GM12878 (cell line): ENCODE measurements around the gene DHRS7B. TPM values are rescaled to one million over a fixed set of nuclear protein-coding genes. Genes with fewer than 3 reads are reported as not detected.

Source experiments
- CBX5 ChIP-seq: sonication (generic); IDR thresholded peaks from 2 replicates; pipeline ENCODE4 v1.6.1; 2016; ENCODE audit warnings: low read depth, moderate library complexity, mild to moderate bottlenecking, inconsistent platforms
- ESRRA ChIP-seq: IDR thresholded peaks from 2 replicates; pipeline ENCODE4 v1.6.1; 2012; ENCODE audit warnings: mild to moderate bottlenecking, low read length, improper control_type of control experiment
- ETV6 ChIP-seq, 2 experiments: fragments of 450-650 bp in 1 of 2; IDR thresholded peaks in 1 of 2; conservative IDR thresholded peaks in 1 of 2; 2 replicates each; pipeline ENCODE4 v1.6.1; 2014; ENCODE audit warnings: antibody characterized with exemption in 1 of 2, borderline replicate concordance in 1 of 2, low read depth in 1 of 2, mild to moderate bottlenecking in 1 of 2, moderate library complexity in 1 of 2
- FOS ChIP-seq: IDR thresholded peaks from 3 replicates; pipeline ENCODE4 v1.6.1; 2011; ENCODE audit warnings: borderline replicate concordance; ENCODE audit not compliant: insufficient read length; ENCODE audit errors: extremely low read depth
- GATAD2B ChIP-seq: fragments of 450-650 bp; conservative IDR thresholded peaks from 2 replicates; pipeline ENCODE4 v1.6.1; 2017; ENCODE audit warnings: low read depth, mild to moderate bottlenecking, moderate library complexity
- HCFC1 ChIP-seq: fragments of 150-350 bp; IDR thresholded peaks from 2 replicates; pipeline ENCODE4 v1.6.1; 2014; ENCODE audit warnings: low read length
- LARP7 ChIP-seq: fragments of 450-650 bp; IDR thresholded peaks from 2 replicates; pipeline ENCODE4 v1.6.1; 2017; ENCODE audit warnings: mild to moderate bottlenecking
- MTA3 ChIP-seq: IDR thresholded peaks from 2 replicates; pipeline ENCODE4 v1.6.1; 2012; ENCODE audit warnings: low read length, inconsistent platforms, borderline replicate concordance
- NFYA ChIP-seq: IDR thresholded peaks from 2 replicates; pipeline ENCODE4 v1.6.1; 2011; ENCODE audit warnings: low read depth, mild to moderate bottlenecking, low read length, improper control_type of control experiment, borderline replicate concordance
- RCOR1 ChIP-seq: conservative IDR thresholded peaks from 2 replicates; pipeline ENCODE4 v1.6.1; 2012; ENCODE audit warnings: low read depth, low read length, improper control_type of control experiment
- RFX5 ChIP-seq: IDR thresholded peaks from 2 replicates; pipeline ENCODE4 v1.6.1; 2011; ENCODE audit warnings: low read depth, low read length, improper control_type of control experiment
- SMAD5 ChIP-seq: IDR thresholded peaks from 2 replicates; pipeline ENCODE4 v1.6.1; 2016; ENCODE audit warnings: antibody characterized with exemption, low read depth
- SMARCA5 ChIP-seq: fragments of 450-650 bp; IDR thresholded peaks from 2 replicates; pipeline ENCODE4 v1.6.1; 2017; ENCODE audit warnings: mild to moderate bottlenecking
- SREBF2 ChIP-seq: IDR thresholded peaks from 2 replicates; pipeline ENCODE4 v1.6.1; 2012; ENCODE audit warnings: mild to moderate bottlenecking, low read length
- SUZ12 ChIP-seq: fragments of 200-600 bp; sonication (generic); IDR thresholded peaks from one replicate; pipeline ENCODE4 v1.6.1; 2018; ENCODE audit warnings: antibody characterized with exemption, mild to moderate bottlenecking; ENCODE audit not compliant: unreplicated experiment
- TARDBP ChIP-seq: IDR thresholded peaks from 2 replicates; pipeline ENCODE4 v1.6.1; 2016; ENCODE audit warnings: borderline replicate concordance
- ZNF207 ChIP-seq: fragments of 450-650 bp; IDR thresholded peaks from 2 replicates; pipeline ENCODE4 v1.6.1; 2014; ENCODE audit warnings: antibody characterized with exemption, mild to moderate bottlenecking, borderline replicate concordance
- polyA plus RNA-seq, 11 experiments: library from polyadenylated mRNA; depleted of rRNA in 4 of 11; unstranded in 6 of 11; stranded (reverse) in 5 of 11; fragments of >200 nt; fragmentation: Nextera tagmentation in 4 of 11; fragmentation: Illumina TruSeq in 1 of 11; extraction: Ambion mirVana in 4 of 11; extraction: Trizol in 1 of 11; gene quantifications; 1 replicate in 1 of 11; 2 replicates in 10 of 11; pipeline versions ENCODE4 v1.2.1 to v1.2.3, GENCODE V29; 2011 to 2016; ENCODE audit warnings: inconsistent platforms in 2 of 11, missing spikeins in 2 of 11, low read depth in 1 of 11
- total RNA-seq, 4 experiments: library from RNA; depleted of rRNA in 3 of 4; stranded (reverse); fragments of >200 nt in 3 of 4; fragmentation: Illumina TruSeq in 1 of 4; extraction: Trizol in 1 of 4; gene quantifications; 2 replicates each; pipeline versions ENCODE4 v1.2.1 to v1.2.3, GENCODE V29; 2013 to 2021
- TF ChIP-seq, protein P1 (sequence below): IDR thresholded peaks from 2 replicates; pipeline ENCODE4 v1.6.1; 2011; ENCODE audit warnings: low read depth, low read length, improper control_type of control experiment, borderline replicate concordance
- TF ChIP-seq, protein P2 (sequence below): fragments of 450-650 bp; IDR thresholded peaks from 2 replicates; pipeline ENCODE4 v1.6.1; 2017; ENCODE audit warnings: mild to moderate bottlenecking, low read depth, inconsistent platforms; ENCODE audit not compliant: poor library complexity, severe bottlenecking
- TF ChIP-seq, protein P3 (sequence below): IDR thresholded peaks from 2 replicates; pipeline ENCODE4 v1.6.1; 2012; ENCODE audit warnings: low read depth, low read length, improper control_type of control experiment
- TF ChIP-seq, protein P4 (sequence below): IDR thresholded peaks from 2 replicates; pipeline ENCODE4 v1.6.1; 2011; ENCODE audit warnings: low read depth, mild to moderate bottlenecking, low read length, moderate library complexity, borderline replicate concordance; ENCODE audit errors: extremely low read depth

Gene DHRS7B
- total and polyA plus RNA-seq, 10 of the 15 experiments (the other 5 are each of a cell fraction or from before 2014, with no cell fraction given): 11.1 to 35.6 (median 23.0) TPM

DNA sequence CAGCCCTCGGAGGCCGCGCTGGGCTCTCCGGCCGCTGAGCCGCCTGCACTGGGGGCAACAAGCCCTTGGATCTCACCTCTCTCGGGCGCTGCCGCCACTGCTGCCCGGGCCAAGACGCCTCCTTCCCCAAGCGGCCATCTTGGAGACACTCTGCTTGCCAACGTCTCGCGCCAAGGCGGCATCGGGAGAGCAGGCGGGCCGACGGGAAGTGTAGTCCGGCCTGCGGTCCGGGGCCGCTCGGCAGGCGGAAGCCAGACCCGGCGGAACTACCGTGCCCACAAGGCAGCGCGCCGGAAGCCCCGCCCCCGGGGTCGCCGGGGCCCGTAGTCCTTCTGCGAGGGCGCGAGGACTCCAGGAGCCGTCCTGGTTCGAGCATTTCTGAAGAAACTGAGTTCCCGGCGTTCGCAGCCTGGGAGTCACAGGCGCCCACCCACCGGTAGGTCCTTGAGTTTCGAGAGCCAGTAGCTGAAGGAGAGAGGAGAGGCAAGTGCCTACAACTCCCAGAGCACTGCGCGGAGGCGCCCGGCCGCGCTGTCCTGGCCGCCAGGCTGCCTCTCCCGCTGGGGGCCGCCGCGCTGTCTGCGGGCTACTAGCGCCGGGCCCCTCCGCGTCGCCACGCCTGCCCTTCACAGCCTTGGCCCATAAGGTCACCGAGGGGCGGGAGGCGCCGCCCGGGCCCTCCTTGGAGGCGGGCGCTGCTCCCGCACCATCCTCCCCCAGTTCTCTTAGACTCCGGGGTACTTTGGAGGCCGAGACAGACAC is 87.4 kb downstream of the DHRS7B start, which contains the start of gene TMEM11 (continued):
- TF ChIP-seq LARP7 (peak; percentile 48), TARDBP (peak; percentile 92; the same call in 1 of the 2 replicates), SUZ12 (no peak), NFYA (no peak), SREBF2 (no peak), HCFC1 (peak; percentile 97), ETV6 (conservative IDR thresholded peaks at IDR 0.05 in 1 of 2, IDR thresholded peaks at IDR 0.05 in 1 of 2; ENCODE audit: borderline replicate concordance in 1 of 2, low read depth in 1 of 2) (no peak), ZNF207 (peak; percentile 86; the same call in 1 of the 2 replicates), FOS (no peak), CBX5 (no peak), ESRRA (no peak), RFX5 (no peak), SMARCA5 (peak; percentile 79), MTA3 (no peak), SMAD5 (no peak), GATAD2B (peak; percentile 62), RCOR1 (peak; percentile 59; the same call in 1 of the 2 replicates)
- TF ChIP-seq, protein P1, sequence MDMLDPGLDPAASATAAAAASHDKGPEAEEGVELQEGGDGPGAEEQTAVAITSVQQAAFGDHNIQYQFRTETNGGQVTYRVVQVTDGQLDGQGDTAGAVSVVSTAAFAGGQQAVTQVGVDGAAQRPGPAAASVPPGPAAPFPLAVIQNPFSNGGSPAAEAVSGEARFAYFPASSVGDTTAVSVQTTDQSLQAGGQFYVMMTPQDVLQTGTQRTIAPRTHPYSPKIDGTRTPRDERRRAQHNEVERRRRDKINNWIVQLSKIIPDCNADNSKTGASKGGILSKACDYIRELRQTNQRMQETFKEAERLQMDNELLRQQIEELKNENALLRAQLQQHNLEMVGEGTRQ: no peak
- TF ChIP-seq, protein P2, sequence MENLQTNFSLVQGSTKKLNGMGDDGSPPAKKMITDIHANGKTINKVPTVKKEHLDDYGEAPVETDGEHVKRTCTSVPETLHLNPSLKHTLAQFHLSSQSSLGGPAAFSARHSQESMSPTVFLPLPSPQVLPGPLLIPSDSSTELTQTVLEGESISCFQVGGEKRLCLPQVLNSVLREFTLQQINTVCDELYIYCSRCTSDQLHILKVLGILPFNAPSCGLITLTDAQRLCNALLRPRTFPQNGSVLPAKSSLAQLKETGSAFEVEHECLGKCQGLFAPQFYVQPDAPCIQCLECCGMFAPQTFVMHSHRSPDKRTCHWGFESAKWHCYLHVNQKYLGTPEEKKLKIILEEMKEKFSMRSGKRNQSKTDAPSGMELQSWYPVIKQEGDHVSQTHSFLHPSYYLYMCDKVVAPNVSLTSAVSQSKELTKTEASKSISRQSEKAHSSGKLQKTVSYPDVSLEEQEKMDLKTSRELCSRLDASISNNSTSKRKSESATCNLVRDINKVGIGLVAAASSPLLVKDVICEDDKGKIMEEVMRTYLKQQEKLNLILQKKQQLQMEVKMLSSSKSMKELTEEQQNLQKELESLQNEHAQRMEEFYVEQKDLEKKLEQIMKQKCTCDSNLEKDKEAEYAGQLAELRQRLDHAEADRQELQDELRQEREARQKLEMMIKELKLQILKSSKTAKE: no peak
- TF ChIP-seq, protein P3, sequence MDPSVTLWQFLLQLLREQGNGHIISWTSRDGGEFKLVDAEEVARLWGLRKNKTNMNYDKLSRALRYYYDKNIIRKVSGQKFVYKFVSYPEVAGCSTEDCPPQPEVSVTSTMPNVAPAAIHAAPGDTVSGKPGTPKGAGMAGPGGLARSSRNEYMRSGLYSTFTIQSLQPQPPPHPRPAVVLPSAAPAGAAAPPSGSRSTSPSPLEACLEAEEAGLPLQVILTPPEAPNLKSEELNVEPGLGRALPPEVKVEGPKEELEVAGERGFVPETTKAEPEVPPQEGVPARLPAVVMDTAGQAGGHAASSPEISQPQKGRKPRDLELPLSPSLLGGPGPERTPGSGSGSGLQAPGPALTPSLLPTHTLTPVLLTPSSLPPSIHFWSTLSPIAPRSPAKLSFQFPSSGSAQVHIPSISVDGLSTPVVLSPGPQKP: peak; percentile 87
- TF ChIP-seq, protein P4, sequence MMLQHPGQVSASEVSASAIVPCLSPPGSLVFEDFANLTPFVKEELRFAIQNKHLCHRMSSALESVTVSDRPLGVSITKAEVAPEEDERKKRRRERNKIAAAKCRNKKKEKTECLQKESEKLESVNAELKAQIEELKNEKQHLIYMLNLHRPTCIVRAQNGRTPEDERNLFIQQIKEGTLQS: peak; percentile 50; the same call in 1 of the 2 replicates
